Glutamatergic neuron (in vitro differentiated cells): ENCODE measurements around the gene ANXA10. TPM values are rescaled to one million over a fixed set of nuclear protein-coding genes. Genes with fewer than 3 reads are reported as not detected.

Source experiments
- DNase-seq: peaks from one replicate; pipeline ENCODE4 v3.0.0; 2022
- H3K27ac Mint-ChIP-seq: one replicate; pipeline ENCODE4 v1.8.0; 2020; ENCODE audit warnings: mild to moderate bottlenecking, mixed read lengths, inconsistent platforms; ENCODE audit not compliant: unreplicated experiment
- H3K27me3 Mint-ChIP-seq: one replicate; pipeline ENCODE4 v1.8.0; 2020; ENCODE audit warnings: mild to moderate bottlenecking, moderate library complexity, mixed read lengths, inconsistent platforms; ENCODE audit not compliant: unreplicated experiment
- H3K36me3 Mint-ChIP-seq: one replicate; pipeline ENCODE4 v1.8.0; 2020; ENCODE audit warnings: mild to moderate bottlenecking, mixed read lengths, inconsistent platforms; ENCODE audit not compliant: unreplicated experiment
- H3K4me1 Mint-ChIP-seq: one replicate; pipeline ENCODE4 v1.8.0; 2020; ENCODE audit warnings: mild to moderate bottlenecking, low read depth, mixed read lengths, inconsistent platforms; ENCODE audit not compliant: unreplicated experiment
- H3K4me3 Mint-ChIP-seq: one replicate; pipeline ENCODE4 v1.8.0; 2020; ENCODE audit warnings: mild to moderate bottlenecking, mixed read lengths, inconsistent platforms; ENCODE audit not compliant: unreplicated experiment
- H3K9me3 Mint-ChIP-seq: one replicate; pipeline ENCODE4 v1.8.0; 2020; ENCODE audit warnings: mild to moderate bottlenecking, moderate library complexity, mixed read lengths, inconsistent platforms; ENCODE audit not compliant: unreplicated experiment
- CTCF ChIP-seq: fragments of 200-600 bp; sonication (generic); IDR thresholded peaks from one replicate; pipeline ENCODE4 v1.5.0; 2021; ENCODE audit not compliant: partially characterized antibody, unreplicated experiment
- total RNA-seq: library from RNA; stranded (reverse); fragmentation: NEBNext Ultra II Directional; extraction: Animal tissue kit (Norgen Biotek cat#: 25700); gene quantifications from one replicate; pipeline ENCODE4 v1.2.1, GENCODE V29; 2021; ENCODE audit not compliant: unreplicated experiment

ANXA10 gene
- total RNA-seq, 1 donor from 2014 or later = not detected

- no peak for TF ChIP-seq CTCF
- no peaks in the 10 kb centered on the region for H3K27me3 Mint-ChIP-seq
- no peaks in the 10 kb centered on the region for H3K9me3 Mint-ChIP-seq
- H3K27ac Mint-ChIP-seq = no peak overlapping the region
- DNase-seq = no peak
- H3K4me3 Mint-ChIP-seq = no peak overlapping the region
- H3K4me1 Mint-ChIP-seq = no peaks in the 10 kb centered on the region
- no peaks in the 10 kb centered on the region for H3K36me3 Mint-ChIP-seq
Measured at GRCh38 chr4:168097161-168097560, 4.8 kb downstream of the ANXA10 start.

GRCh38 chr4:168098248-168098717 is 5.9 kb downstream of the ANXA10 start:
- Mint-ChIP-seq H3K4me1 (no peaks in the 10 kb centered on the region), H3K27me3 (no peaks in the 10 kb centered on the region), H3K36me3 (no peaks in the 10 kb centered on the region), H3K9me3 (no peaks in the 10 kb centered on the region), H3K27ac (no peak overlapping the region), H3K4me3 (no peak overlapping the region)
- TF ChIP-seq CTCF = no peak
- DNase-seq = no peak

- Mint-ChIP-seq H3K4me1 (no peaks in the 10 kb centered on the region), H3K4me3 (no peak overlapping the region), H3K27ac (no peak overlapping the region), H3K9me3 (no peaks in the 10 kb centered on the region), H3K36me3 (no peaks in the 10 kb centered on the region), H3K27me3 (no peaks in the 10 kb centered on the region)
- no peak for DNase-seq
- no peak for TF ChIP-seq CTCF
Measured at GRCh38 chr4:168099195-168099594, 6.9 kb downstream of the ANXA10 start.

GRCh38 chr4:168101026-168101425 is 8.7 kb downstream of the ANXA10 start:
- Mint-ChIP-seq H3K27ac (no peak overlapping the region), H3K4me3 (no peak overlapping the region), H3K36me3 (no peaks in the 10 kb centered on the region), H3K27me3 (no peaks in the 10 kb centered on the region), H3K4me1 (no peaks in the 10 kb centered on the region), H3K9me3 (no peaks in the 10 kb centered on the region)
- no peak for DNase-seq
- TF ChIP-seq CTCF = no peak

GRCh38 chr4:168102403-168102802 is 10.1 kb downstream of the ANXA10 start:
- Mint-ChIP-seq H3K9me3 (no peaks in the 10 kb centered on the region), H3K4me1 (no peaks in the 10 kb centered on the region), H3K36me3 (no peaks in the 10 kb centered on the region), H3K27me3 (no peaks in the 10 kb centered on the region), H3K4me3 (no peak overlapping the region), H3K27ac (no peak overlapping the region)
- no peak for TF ChIP-seq CTCF
- no peak for DNase-seq
